ENCODE results near the gene RFTN1.
A peak's percentile ranks its signal among the peaks of the same experiment; 100 is the strongest.

The RFTN1 gene, protein sequence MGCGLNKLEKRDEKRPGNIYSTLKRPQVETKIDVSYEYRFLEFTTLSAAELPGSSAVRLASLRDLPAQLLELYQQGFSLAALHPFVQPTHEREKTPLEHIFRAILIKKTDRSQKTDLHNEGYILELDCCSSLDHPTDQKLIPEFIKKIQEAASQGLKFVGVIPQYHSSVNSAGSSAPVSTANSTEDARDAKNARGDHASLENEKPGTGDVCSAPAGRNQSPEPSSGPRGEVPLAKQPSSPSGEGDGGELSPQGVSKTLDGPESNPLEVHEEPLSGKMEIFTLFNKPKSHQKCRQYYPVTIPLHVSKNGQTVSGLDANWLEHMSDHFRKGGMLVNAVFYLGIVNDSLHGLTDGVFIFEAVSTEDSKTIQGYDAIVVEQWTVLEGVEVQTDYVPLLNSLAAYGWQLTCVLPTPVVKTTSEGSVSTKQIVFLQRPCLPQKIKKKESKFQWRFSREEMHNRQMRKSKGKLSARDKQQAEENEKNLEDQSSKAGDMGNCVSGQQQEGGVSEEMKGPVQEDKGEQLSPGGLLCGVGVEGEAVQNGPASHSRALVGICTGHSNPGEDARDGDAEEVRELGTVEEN

DNA sequence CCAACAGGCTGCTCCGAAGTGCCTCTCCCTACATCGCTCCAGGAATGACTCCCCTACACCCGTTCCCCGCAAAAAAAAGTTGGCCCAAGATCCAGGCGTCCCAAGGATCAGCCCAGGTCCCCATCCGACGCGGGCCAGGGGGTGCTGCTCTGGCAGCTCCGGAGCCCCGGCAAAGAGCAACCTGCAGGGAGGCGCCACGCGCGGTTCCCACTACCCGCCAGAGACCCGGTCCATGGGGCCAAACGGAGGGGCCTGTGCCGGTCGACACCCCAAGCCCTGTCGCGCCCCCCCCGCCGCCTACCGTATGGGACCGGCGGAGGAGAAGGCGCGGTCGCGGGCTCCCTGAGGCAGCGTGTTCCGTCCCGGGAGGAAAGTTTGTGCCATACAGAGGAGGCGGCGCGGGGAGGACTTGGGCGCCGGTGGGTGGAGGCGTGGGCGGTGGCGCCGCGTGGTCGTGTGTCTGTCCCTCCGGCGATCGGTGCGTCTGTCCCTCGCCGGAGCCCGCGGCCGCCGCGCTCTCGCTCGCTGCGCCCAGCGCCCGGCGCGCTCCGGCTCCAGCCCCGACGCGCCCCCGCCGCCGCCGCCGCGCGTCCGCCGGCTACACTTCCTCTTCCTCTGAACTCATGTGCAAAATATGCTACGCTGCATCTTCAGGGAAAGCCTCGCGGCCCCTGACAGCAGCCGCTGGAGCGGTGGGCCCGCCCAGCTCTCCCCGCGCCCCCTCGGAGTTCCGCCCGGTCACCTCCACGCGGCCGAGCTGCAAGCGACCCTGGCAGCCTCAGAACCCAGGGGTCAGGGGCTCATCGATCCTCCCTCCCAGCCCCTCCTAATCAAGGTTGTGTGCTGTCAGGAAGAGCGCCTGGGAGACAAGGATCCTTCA lies at the start of gene RFTN1:
RFTN1 (minus strand) TSS at position 559 of the 880 bp plus-strand sequence. CDS start 19,830 bp downstream, outside the sequence.
- Mint-ChIP-seq H3K36me3 (peaks cover 2% of the 10 kb centered on the region), H3K4me1 (peaks cover 62% of the 10 kb centered on the region), H3K9me3 (no peaks in the 10 kb centered on the region)

DNA sequence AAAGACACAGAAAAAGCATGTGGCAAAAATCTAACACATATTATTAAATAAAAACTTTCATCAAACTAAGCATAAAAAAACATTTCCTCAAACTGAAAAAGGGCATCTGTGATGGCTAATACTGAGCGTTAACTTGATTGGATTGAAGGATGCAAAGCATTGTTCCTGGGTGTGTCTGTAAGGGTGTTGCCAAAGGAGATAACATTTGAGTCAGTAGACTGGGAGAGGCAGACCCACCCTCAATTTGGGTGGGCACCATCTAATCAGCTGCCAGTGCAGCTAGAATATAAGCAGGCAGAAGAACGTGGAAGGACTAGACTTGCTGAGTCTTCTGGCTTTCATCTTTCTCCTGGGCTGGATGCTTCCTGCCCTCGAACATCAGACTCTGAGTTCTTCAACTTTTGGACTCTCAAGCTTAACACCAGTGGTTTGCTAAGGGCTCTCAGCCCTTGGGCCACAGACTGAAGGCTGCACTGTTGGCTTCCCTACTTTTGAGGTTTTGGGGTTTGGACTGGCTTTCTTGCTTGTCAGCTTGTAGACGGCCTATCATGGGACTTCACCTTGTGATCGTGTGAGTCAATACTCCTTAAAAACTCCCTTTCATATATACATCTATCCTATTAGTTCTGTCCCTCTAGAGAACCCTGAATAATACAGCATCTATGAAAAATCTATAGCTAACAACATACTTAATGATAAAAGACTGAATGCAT lies 46.3 kb upstream of the RFTN1 start:
- H3K4me1 Mint-ChIP-seq, result no peaks in the 10 kb centered on the region
- H3K36me3 Mint-ChIP-seq, result no peaks in the 10 kb centered on the region
- H3K27ac Mint-ChIP-seq, result no peak overlapping the region
- no peak overlapping the region for H3K4me3 Mint-ChIP-seq
- no peaks in the 10 kb centered on the region for H3K27me3 Mint-ChIP-seq
- no peaks in the 10 kb centered on the region for H3K9me3 Mint-ChIP-seq

More for the DNA sequence above, at the start of gene RFTN1:
- peak within 1 kb of the TSS; percentile 84 for H3K27ac Mint-ChIP-seq
- peak within 1 kb of the TSS; percentile 97 for H3K4me3 Mint-ChIP-seq
- H3K27me3 Mint-ChIP-seq, result no peaks in the 10 kb centered on the region

DNA sequence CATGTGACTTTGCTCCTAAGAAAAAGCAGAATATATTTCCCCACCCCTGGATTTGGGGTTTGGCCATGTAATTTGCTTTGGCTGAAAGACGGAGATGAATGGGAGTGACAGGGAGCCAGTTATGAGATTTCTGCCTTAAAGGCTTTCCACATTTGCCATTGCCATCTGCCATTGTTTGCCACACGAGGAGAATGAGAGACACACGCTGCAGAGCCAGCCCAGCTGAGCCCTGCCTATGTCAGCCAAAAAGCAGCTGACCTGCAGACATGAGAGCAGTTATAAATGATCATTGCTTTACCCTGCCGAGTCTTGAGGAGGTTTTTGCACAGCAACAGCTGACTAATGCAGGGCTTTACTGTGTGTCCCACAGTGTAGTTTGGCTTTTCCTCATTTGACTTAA lies 40.6 kb upstream of the RFTN1 start:
- Mint-ChIP-seq H3K9me3 (no peaks in the 10 kb centered on the region), H3K4me1 (peaks cover 8% of the 10 kb centered on the region), H3K36me3 (no peaks in the 10 kb centered on the region), H3K4me3 (no peak overlapping the region), H3K27ac (no peak overlapping the region), H3K27me3 (peaks cover 1% of the 10 kb centered on the region)

DNA sequence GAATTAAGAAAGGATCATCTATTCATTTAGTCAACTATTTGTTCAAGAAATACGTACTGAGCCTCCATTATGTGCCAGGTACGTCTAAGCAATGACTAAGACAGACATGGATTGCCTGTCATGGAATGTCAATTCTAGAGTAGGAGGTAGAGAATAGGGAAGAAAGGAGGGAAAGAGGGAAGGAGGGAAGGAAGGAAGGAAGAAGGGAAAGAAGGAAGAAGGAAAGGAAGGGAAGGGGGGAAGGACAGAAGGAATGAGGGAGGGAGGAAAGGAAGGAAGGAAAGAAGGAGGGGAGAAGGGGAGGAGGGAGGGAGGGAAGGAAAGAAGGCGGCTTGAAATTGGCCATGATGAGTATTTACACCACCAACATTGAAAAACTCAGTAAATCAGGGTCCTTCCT lies 39.3 kb upstream of the RFTN1 start:
- Mint-ChIP-seq H3K27me3 (peaks cover 1% of the 10 kb centered on the region), H3K9me3 (no peaks in the 10 kb centered on the region), H3K4me3 (no peak overlapping the region), H3K27ac (no peak overlapping the region), H3K4me1 (peaks cover 8% of the 10 kb centered on the region), H3K36me3 (no peaks in the 10 kb centered on the region)

- Mint-ChIP-seq H3K36me3 (no peaks in the 10 kb centered on the region), H3K27ac (peak overlapping the region; percentile 95), H3K9me3 (no peaks in the 10 kb centered on the region), H3K4me1 (peaks cover 8% of the 10 kb centered on the region), H3K27me3 (peaks cover 1% of the 10 kb centered on the region), H3K4me3 (no peak overlapping the region)
Measured at GRCh38 chr3:16551342-16551976, 38.0 kb upstream of the RFTN1 start.

DNA sequence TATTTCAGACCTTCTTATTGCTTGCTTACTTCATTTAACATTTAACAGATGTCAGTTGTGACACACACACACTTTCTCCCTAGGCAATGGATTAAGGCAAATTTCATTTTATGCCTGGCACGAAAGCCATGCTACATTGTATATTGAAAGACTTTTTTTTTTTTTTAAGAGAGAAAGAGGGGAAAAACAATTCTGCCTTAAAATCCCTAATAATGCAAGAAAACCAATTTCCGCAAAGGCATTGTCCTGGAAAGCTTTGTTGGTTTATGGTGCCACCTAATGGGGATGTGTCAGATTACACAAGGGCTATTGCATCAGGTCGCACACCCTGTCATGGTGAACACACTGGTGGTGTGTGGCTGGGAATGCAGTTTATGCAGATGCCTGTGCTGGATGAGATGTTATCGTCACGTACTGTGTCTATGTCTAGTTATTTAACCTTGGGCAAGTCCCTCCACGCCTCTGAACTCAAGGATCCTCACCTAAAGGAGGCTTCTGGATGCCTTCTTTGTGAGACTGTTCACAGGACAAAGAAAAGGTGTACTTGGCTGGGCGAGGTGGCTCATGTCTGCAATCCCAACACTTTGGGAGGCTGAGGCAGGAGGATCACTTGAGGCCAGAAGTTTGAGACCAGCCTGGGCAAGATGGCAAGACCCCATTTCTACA lies 37.3 kb upstream of the RFTN1 start:
- H3K27ac Mint-ChIP-seq, result peak overlapping the region; percentile 95
- H3K36me3 Mint-ChIP-seq, result no peaks in the 10 kb centered on the region
- peaks cover 8% of the 10 kb centered on the region for H3K4me1 Mint-ChIP-seq
- H3K4me3 Mint-ChIP-seq, result no peak overlapping the region
- H3K9me3 Mint-ChIP-seq, result no peaks in the 10 kb centered on the region
- H3K27me3 Mint-ChIP-seq, result peaks cover 1% of the 10 kb centered on the region

GRCh38 chr3:16550305-16550675 lies 36.8 kb upstream of the RFTN1 start:
- Mint-ChIP-seq H3K27me3 (peaks cover 1% of the 10 kb centered on the region), H3K4me3 (no peak overlapping the region), H3K9me3 (no peaks in the 10 kb centered on the region), H3K27ac (no peak overlapping the region), H3K36me3 (no peaks in the 10 kb centered on the region), H3K4me1 (peaks cover 8% of the 10 kb centered on the region)

DNA sequence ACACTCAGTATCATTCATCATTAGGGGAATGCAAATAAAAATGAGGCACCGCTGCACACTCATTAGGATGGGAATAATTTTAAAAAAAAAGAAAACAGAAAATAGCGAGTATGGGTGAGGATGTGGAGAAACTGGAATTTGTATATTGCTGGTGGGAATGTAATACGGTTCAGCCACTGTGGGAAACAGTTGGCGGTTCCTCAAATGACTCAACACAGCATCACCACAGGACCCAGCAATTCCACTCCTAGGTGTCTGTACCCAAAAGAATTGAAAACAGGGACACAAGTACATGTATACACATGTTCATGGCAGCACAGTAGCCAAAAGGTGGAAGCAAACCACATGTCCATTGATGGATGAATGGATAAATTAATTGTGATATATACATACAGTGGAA lies 35.2 kb upstream of the RFTN1 start:
- H3K27ac Mint-ChIP-seq, result no peak overlapping the region
- peaks cover under 1% of the 10 kb centered on the region for H3K27me3 Mint-ChIP-seq
- H3K4me3 Mint-ChIP-seq, result no peak overlapping the region
- no peaks in the 10 kb centered on the region for H3K9me3 Mint-ChIP-seq
- peaks cover 8% of the 10 kb centered on the region for H3K4me1 Mint-ChIP-seq
- H3K36me3 Mint-ChIP-seq, result no peaks in the 10 kb centered on the region

DNA sequence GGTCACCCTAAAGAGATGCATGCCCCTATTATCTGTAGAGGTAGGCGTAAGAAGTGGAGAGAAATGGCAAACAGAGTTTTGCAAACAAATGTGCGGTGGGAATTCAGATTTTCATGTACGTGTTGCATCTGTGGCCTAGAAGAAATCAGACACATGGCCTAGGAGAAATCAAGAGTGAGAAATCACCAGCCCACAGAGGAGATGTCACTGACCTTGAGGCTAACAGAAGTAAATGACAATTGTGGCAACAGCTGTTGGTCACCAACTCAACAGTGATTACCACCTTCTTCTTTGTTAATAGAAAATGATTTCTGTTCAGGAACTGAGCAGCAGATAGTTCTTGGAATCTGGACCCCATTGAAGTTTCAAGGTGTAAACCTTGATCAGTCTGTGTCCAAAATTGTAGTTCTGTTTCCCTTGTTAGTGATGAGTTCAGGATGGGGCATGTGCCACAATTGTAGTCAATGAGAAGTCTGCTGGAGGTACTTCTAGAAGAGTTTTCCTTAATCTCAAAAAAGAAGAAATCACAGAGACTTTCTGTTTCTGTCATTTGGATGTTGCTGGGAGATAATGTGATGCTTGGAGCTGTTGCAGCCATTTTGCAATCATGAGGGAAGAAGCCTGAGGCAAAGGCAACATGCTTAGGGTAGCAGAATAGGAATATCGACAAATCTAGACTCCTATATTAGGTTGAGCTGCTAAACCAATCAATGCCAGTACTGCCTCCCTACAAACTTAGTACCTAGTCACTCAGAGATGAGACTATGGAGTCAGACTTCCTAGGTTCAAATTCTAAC lies 34.3 kb upstream of the RFTN1 start:
- H3K4me1 Mint-ChIP-seq, result peaks cover 8% of the 10 kb centered on the region
- no peak overlapping the region for H3K4me3 Mint-ChIP-seq
- no peak overlapping the region for H3K27ac Mint-ChIP-seq
- no peaks in the 10 kb centered on the region for H3K27me3 Mint-ChIP-seq
- H3K9me3 Mint-ChIP-seq, result no peaks in the 10 kb centered on the region
- no peaks in the 10 kb centered on the region for H3K36me3 Mint-ChIP-seq

DNA sequence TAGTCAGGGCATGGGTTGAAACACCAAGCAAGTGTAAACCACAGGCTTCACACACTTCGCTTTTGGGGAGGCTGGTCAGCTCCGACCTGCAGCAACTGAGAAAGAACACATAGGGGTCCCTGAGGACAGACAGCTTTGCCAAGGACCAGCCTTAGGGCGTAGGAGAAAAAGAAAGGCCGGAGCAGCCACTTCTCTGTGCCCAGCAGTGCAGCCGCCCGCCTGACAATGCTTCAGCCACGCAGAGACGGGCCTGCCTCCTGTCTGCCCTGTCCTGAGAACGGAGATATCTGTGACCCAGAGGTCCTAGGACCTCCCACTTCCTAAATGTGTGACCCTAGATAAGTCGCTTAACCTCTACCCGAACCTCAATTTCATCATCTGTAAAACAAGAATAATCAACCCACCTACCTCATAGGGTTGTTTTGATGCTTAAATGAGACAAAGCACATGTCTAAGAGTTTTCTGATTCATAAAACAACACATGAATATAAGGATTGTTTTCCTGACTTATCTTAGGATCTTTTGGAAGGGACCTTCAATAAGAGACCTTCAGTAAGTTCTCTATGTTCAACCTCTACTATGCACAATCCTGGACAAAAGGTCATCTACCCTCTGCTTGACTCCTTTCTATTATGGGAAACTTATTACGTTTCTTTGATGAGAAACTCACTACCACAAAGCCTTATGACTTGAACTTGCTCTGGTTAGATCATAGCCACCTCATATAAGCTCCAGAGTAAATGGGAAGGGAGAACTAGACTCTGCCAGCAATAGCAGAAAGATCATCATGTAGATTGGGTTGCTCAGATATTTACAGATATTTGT lies 32.9 kb upstream of the RFTN1 start:
- H3K36me3 Mint-ChIP-seq, result no peaks in the 10 kb centered on the region
- no peaks in the 10 kb centered on the region for H3K27me3 Mint-ChIP-seq
- H3K27ac Mint-ChIP-seq, result no peak overlapping the region
- peaks cover 8% of the 10 kb centered on the region for H3K4me1 Mint-ChIP-seq
- H3K9me3 Mint-ChIP-seq, result no peaks in the 10 kb centered on the region
- no peak overlapping the region for H3K4me3 Mint-ChIP-seq

GRCh38 chr3:16545413-16546185 lies 32.1 kb upstream of the RFTN1 start:
- Mint-ChIP-seq H3K27me3 (no peaks in the 10 kb centered on the region), H3K36me3 (no peaks in the 10 kb centered on the region), H3K9me3 (no peaks in the 10 kb centered on the region), H3K4me1 (peaks cover 1% of the 10 kb centered on the region), H3K4me3 (no peak overlapping the region), H3K27ac (no peak overlapping the region)

- Mint-ChIP-seq H3K4me1 (no peaks in the 10 kb centered on the region), H3K4me3 (no peak overlapping the region), H3K9me3 (no peaks in the 10 kb centered on the region), H3K27me3 (no peaks in the 10 kb centered on the region), H3K27ac (no peak overlapping the region), H3K36me3 (no peaks in the 10 kb centered on the region)
Measured at GRCh38 chr3:16543242-16543864, 29.9 kb upstream of the RFTN1 start.

Data from activated naive CD4-positive, alpha-beta T cell treated with anti-CD3 and anti-CD28 coated beads, Interleukin-2, amount 50 U/mL, for 24 hours (primary cell).